Activated T-cell treated with anti-CD3 and anti-CD28 coated beads, Interleukin-2, amount 50 U/mL, for 24 hours (primary cell): ENCODE data around the gene CLC.
"Not testable (repeated sequence)": the region's sequence is repeated elsewhere in the genome, so short reads cannot be mapped to it uniquely, and the experiment has no call there.

Source experiments
- DNase-seq: peaks from one replicate; pipeline ENCODE4 v3.0.0-alpha.2; 2020
- H3K27ac Mint-ChIP-seq: 2 replicates; pipeline ENCODE4 v1.8.0; 2020; ENCODE audit warnings: mild to moderate bottlenecking, mixed read lengths
- H3K27me3 Mint-ChIP-seq: 2 replicates; pipeline ENCODE4 v1.8.0; 2020; ENCODE audit warnings: mixed read lengths
- H3K36me3 Mint-ChIP-seq: 2 replicates; pipeline ENCODE4 v1.8.0; 2020; ENCODE audit warnings: low read depth, mixed read lengths
- H3K4me1 Mint-ChIP-seq: 2 replicates; pipeline ENCODE4 v1.8.0; 2020; ENCODE audit warnings: low read depth, mixed read lengths
- H3K4me3 Mint-ChIP-seq: 2 replicates; pipeline ENCODE4 v1.8.0; 2020; ENCODE audit warnings: mild to moderate bottlenecking, moderate library complexity, mixed read lengths
- H3K9me3 Mint-ChIP-seq: 2 replicates; pipeline ENCODE4 v1.8.0; 2020; ENCODE audit warnings: mixed read lengths

The CLC gene

DNA sequence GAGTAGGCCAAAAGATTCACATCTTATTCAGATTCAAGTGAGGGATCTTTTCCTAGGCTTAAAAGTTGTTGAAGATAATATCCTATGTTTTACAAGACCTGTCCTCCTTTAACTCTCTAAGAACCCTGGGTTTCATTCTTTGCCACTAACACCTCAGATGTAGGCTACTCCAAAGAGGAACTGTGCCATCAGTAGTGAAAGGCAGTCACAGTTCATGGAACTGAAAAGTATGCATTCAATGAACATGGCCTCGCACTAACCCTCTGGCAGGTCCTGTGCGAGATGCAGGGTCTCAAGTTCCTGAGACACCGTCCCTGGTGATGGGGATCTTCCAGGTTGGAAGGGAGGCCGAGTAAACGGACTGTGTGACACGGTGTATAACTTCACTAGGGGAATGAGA is 29.2 kb downstream of the CLC start:
- Mint-ChIP-seq H3K27me3 (no peaks in the 10 kb centered on the region), H3K27ac (no peak overlapping the region), H3K36me3 (no peaks in the 10 kb centered on the region), H3K9me3 (no peaks in the 10 kb centered on the region), H3K4me3 (no peak overlapping the region), H3K4me1 (peaks cover 47% of the 10 kb centered on the region)
- DNase-seq = no peak

DNA sequence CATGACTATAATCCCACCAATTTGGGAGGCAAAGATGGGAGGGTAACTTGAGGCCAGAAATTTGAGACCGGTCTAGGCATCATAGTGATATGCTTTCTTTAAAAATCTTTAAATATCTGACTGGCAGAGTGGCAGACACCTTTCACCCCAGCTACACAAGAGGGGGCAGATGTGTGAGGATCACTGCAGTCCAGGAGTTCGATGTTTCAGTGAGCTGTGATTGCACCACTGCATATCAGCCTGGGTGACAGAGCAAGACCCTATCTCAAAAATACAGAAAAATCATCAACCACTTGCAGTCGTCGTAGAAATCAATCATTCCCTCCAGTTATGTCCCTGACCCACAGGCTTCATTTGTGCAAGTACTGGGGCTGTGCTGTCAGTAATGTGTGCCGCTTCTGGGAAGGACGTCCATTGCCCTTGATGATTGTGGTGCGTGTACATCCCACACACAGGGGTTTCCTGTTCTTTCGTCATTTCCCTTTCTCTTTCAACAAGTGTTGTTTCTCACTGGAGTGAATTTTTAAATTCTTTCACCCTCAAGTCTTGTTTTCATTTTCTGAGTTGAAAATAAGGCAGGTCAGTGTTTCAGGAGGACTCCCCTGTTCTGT is 32.1 kb downstream of the CLC start:
- Mint-ChIP-seq H3K27me3 (peaks cover 10% of the 10 kb centered on the region), H3K4me1 (peaks cover 46% of the 10 kb centered on the region), H3K9me3 (no peaks in the 10 kb centered on the region), H3K27ac (peak overlapping the region; percentile 81), H3K36me3 (no peaks in the 10 kb centered on the region), H3K4me3 (no peak overlapping the region)
- DNase-seq = no peak

DNA sequence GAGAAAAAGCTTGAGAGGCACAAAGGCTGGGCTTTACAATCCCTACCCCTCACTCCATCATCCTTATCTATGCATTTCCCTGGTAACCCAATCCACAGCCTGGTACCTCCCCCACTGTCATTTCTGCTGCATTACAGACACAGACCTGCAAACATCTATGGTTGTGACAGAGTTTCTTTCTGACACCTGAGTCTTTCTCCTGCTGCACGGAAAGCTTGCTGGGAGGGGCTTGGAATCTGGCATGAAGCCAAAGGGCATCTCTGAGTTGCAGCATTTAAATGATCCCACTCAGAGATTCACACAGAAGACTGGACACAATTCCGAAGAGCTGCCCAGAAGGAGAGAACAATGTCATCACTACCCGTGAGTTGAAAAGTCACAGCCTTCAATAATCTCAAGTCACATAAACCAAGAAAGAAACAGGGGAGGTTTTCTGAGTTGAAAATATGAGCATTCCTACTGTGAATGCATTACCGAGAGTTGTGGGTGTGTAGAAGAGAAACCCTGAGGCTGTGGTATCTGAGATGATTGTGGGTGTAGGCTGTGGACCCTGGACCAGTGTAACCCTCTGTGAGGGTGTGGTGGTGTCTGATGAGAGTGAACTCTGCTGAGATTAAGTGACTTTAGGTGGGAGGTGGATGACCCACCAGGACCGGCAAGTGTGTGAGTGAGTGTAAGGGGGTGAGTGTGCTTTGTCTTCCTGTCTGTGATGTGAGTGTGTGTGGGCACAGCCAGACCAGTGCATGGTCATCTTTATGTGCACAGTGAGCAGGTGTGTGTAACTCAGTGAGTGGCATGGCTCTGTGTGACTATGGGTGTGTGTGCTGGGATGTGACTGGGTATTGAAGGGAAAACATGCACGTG is 33.4 kb downstream of the CLC start, which contains the start of gene LGALS14:
Gene LGALS14 (plus strand): TSS at position 301 of the 864 bp plus-strand sequence. CDS start 48 bp downstream, at position 349.
- Mint-ChIP-seq H3K4me3 (no peak within 1 kb of the TSS), H3K27me3 (peaks cover 13% of the 10 kb centered on the region), H3K36me3 (no peaks in the 10 kb centered on the region), H3K27ac (peak within 1 kb of the TSS; percentile 81), H3K9me3 (no peaks in the 10 kb centered on the region), H3K4me1 (peaks cover 38% of the 10 kb centered on the region)
- peak; percentile 41 for DNase-seq

DNA sequence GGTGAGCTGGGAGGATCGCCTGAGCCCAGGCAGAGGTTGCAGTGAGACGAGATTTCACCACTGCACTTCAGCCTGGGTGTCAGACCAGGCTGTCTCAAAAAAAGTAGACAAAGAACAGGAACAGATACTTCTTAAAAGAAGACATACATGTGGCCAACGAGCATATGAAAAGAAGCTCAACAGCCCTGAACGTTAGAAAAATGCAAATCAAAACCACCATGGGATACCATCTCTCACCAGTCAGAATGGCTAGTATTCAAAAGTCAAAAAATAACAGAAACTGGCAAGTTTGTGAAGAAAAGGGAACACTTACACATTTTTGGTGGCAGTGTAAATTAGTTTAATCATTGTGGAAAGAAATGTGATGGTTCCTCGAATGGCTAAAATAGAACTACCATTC is 36.5 kb downstream of the CLC start:
- Mint-ChIP-seq H3K27ac (no peak overlapping the region), H3K9me3 (no peaks in the 10 kb centered on the region), H3K4me1 (peaks cover 27% of the 10 kb centered on the region), H3K4me3 (no peak overlapping the region), H3K27me3 (peaks cover 37% of the 10 kb centered on the region), H3K36me3 (no peaks in the 10 kb centered on the region)
- DNase-seq = no peak

DNA sequence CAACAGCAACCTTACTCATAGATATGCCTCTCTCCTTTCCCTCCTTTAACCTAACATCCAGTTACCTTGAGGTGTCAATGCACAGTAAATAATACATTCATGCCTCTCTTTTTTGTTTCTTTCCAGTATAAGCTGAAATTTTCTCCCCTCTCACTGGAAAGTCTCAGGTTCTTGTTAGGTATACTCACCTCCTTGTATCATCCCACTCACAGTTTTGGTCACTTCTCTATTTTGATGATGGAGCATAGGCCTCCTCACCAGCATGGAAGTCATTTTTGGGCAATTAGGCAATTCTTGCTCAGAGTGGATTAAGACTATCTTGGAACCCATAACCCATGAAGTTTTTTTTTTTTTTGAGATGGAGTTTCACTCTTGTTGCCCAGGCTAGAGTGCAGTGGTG is 39.3 kb downstream of the CLC start:
- H3K27ac Mint-ChIP-seq = no peak overlapping the region
- peaks cover 2% of the 10 kb centered on the region for H3K4me1 Mint-ChIP-seq
- H3K36me3 Mint-ChIP-seq = no peaks in the 10 kb centered on the region
- no peak for DNase-seq
- H3K4me3 Mint-ChIP-seq = no peak overlapping the region
- H3K9me3 Mint-ChIP-seq = no peaks in the 10 kb centered on the region
- peaks cover 57% of the 10 kb centered on the region for H3K27me3 Mint-ChIP-seq

DNA sequence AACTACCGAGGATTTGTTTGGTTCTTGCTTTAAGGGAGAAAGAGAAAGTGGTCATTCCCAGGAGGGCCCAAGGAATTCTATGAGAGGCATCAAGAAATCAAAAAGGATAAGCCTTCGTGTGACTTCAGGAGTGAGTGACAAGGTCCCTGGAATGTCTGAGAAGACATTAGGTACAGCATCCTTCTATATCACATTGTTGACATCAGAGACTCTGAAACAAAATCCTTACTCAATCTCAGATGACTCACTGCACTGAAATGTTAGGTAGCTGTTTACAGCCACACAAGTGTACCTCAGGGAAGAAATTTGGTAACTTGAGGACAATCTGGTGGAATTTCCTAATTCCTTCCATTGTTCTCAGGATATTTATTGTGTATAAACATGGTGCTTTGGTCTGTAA is 41.4 kb downstream of the CLC start:
- no peaks in the 10 kb centered on the region for H3K36me3 Mint-ChIP-seq
- peaks cover 12% of the 10 kb centered on the region for H3K4me1 Mint-ChIP-seq
- H3K4me3 Mint-ChIP-seq = no peak overlapping the region
- H3K27ac Mint-ChIP-seq = no peak overlapping the region
- DNase-seq = no peak
- H3K27me3 Mint-ChIP-seq = peaks cover 59% of the 10 kb centered on the region
- H3K9me3 Mint-ChIP-seq = no peaks in the 10 kb centered on the region

DNA sequence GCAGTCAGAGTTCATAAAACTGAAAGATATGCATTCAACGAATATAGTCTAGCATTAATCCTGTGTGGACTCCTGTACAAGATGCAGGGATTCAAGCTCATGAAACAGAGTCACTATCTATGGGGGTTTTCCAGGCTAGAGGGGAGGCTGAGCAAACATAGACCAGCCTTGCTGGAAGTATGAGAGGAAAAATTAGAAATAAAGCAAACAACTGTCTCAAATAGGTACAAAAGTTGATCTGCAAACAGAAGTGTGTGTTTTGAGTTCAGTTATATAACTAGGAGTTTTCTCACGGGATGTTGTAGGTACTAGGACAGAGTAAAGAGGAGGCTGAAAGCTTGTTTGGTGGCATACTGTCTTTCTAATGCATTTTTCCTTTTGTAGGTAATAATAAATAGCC is 42.1 kb downstream of the CLC start:
- Mint-ChIP-seq H3K9me3 (no peaks in the 10 kb centered on the region), H3K4me1 (peaks cover 12% of the 10 kb centered on the region), H3K4me3 (no peak overlapping the region), H3K27ac (no peak overlapping the region), H3K27me3 (peaks cover 55% of the 10 kb centered on the region), H3K36me3 (no peaks in the 10 kb centered on the region)
- DNase-seq = no peak

DNA sequence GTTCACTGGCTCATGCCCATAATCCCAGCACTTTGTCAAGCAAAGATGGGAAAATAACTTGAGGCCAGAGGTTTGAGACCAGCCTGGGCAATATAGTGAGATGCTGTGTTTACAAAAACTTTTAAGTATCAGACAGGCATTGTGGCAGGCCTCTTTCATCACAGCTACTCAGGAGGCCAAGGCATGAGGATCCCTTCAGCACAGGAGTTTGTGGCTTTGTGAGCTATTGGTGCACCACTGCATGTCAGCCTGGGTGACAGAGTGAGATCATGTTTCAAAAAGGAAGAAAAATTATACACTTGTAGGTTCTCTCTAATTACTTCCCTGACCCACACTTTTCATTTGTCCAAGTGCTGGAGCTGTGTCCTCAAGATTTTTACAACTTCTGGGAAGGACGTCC is 45.0 kb downstream of the CLC start:
- DNase-seq = no peak
- H3K27me3 Mint-ChIP-seq = peaks cover 46% of the 10 kb centered on the region
- no peak overlapping the region for H3K4me3 Mint-ChIP-seq
- peaks cover 5% of the 10 kb centered on the region for H3K9me3 Mint-ChIP-seq
- H3K36me3 Mint-ChIP-seq = no peaks in the 10 kb centered on the region
- peaks cover 12% of the 10 kb centered on the region for H3K4me1 Mint-ChIP-seq
- no peak overlapping the region for H3K27ac Mint-ChIP-seq

DNA sequence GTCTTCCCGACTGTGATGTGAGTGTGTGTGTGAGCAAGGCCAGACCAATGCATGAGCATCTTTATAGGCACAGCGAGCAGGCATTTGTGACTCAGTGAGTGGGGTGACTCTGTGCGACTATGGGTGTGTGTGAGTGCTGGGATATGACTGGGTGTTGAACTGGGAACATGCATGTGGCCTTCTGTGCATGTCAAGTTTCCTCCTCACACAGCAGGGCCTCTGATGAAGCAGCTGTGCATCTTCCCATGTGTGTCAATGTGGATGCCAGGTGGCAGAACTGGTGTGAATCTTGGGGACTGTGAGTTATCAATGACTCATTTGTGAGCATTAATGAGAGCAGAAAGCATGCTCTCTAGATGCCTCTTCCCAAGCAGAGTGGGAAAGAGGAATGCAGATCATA is 45.7 kb downstream of the CLC start:
- H3K27me3 Mint-ChIP-seq = peaks cover 39% of the 10 kb centered on the region
- no peaks in the 10 kb centered on the region for H3K36me3 Mint-ChIP-seq
- no peak overlapping the region for H3K4me3 Mint-ChIP-seq
- peaks cover 5% of the 10 kb centered on the region for H3K9me3 Mint-ChIP-seq
- H3K4me1 Mint-ChIP-seq = peaks cover 12% of the 10 kb centered on the region
- DNase-seq = no peak
- H3K27ac Mint-ChIP-seq = no peak overlapping the region

DNA sequence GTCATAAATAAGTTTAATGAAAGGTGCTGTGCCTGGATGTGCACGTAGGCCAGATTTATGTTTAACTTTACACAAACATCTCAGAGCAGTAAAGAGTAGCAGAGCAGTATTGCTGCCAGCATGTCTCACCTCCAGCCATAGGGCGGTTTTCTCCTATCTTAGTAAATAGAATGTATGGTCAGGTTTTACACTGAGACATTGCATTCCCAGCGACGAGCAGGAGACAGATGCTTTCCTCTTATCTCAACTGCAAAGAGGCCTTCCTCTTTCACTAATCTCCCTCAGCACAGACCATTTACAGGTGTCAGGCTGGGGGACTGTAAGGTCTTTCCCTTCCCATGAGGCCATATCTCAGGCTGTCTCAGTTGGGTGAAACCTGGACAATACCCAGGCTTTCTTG is 49.2 kb downstream of the CLC start:
- H3K9me3 Mint-ChIP-seq, H3K4me3 Mint-ChIP-seq, H3K36me3 Mint-ChIP-seq, DNase-seq, H3K27ac Mint-ChIP-seq: not testable (repeated sequence)
- Mint-ChIP-seq H3K4me1 (peaks cover 21% of the 10 kb centered on the region), H3K27me3 (peaks cover 23% of the 10 kb centered on the region)

DNA sequence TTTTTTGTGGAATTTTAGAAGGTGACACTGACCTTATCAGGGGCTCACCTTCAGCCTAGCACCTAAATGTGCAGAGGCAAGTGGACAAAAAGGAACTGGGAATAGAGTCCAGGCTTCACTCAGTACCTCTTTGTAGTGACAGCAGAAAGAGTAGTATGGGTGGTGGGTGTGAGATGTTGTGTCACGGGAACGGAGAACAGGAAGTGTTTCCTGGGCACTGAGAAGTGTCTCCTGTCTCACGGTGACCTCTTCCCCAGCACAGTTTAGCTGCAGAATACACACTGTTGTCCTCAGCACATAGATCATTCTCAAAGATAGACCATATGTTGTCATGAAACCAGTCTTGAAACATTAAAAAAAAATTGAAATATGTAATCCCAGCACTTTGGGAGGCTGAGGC is 51.1 kb downstream of the CLC start:
- H3K27ac Mint-ChIP-seq = no peak overlapping the region
- peaks cover 8% of the 10 kb centered on the region for H3K4me1 Mint-ChIP-seq
- H3K9me3 Mint-ChIP-seq = peaks cover 5% of the 10 kb centered on the region
- no peak overlapping the region for H3K4me3 Mint-ChIP-seq
- DNase-seq = no peak
- peaks cover 14% of the 10 kb centered on the region for H3K27me3 Mint-ChIP-seq
- H3K36me3 Mint-ChIP-seq = no peaks in the 10 kb centered on the region

DNA sequence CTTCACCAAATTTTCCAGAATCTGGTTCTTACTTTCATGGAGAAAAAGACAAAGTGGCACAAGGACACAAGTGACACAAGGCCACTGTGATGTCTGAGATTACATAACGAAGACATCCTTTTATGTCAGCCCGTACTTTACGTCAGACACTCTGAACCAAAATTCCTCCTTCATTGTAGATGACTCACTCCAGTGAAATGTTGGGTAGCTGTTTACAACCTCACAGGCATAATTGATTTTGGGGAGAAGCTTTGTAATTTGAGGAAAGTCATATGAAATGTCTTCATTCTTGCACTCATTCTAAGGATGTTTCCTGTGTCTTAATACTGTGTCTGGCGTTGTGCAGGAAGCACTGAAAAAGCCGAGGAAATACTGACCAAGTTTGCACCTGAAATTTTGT is 53.6 kb downstream of the CLC start:
- Mint-ChIP-seq H3K36me3 (no peaks in the 10 kb centered on the region), H3K4me1 (peaks cover 23% of the 10 kb centered on the region), H3K27ac (no peak overlapping the region), H3K9me3 (no peaks in the 10 kb centered on the region), H3K27me3 (peaks cover 10% of the 10 kb centered on the region), H3K4me3 (no peak overlapping the region)
- DNase-seq = no peak

DNA sequence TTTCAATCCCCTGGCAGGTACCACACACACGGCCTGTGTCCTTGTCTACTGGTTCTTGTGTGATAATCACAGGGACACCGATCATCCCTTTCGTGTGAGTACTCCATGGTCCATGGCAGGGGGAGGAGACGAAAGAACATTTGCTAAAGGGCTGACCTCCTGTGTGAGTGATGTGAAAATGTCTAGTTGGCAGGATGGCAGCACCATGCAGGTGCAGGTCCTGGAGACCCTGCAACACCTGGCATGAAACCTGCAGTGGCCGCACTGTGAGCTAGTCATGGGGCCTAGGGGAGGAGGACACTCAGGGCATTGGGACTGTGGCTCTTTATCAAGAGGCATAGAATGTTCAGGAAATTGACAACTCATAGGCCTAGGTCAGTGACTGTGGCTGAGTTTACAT is 56.4 kb downstream of the CLC start:
- H3K36me3 Mint-ChIP-seq = no peaks in the 10 kb centered on the region
- DNase-seq = no peak
- peaks cover 5% of the 10 kb centered on the region for H3K27me3 Mint-ChIP-seq
- no peak overlapping the region for H3K4me3 Mint-ChIP-seq
- peaks cover 41% of the 10 kb centered on the region for H3K4me1 Mint-ChIP-seq
- no peaks in the 10 kb centered on the region for H3K9me3 Mint-ChIP-seq
- no peak overlapping the region for H3K27ac Mint-ChIP-seq
